Right renal pelvis (tissue), 4 donors: Measurements from ENCODE around the gene AMY2B. TPM values are rescaled to one million over a fixed set of nuclear protein-coding genes. Genes with fewer than 3 reads are reported as not detected.
"Not testable (repeated sequence)": the region's sequence is repeated elsewhere in the genome, so short reads cannot be mapped to it uniquely, and the experiment has no call there.

Source experiments
- DNase-seq, 4 donors: peaks; one replicate each; pipeline ENCODE4 v3.0.0-alpha.2; 2013; ENCODE audit warnings: low read depth in 4 of 4, low spot score in 3 of 4, missing footprints in 1 of 4
- polyA plus RNA-seq, 4 donors: library from polyadenylated mRNA; unstranded; fragments of 120-200 nt; gene quantifications; one replicate each; pipeline ENCODE4 v1.2.1, GENCODE V29; 2013; ENCODE audit not compliant: insufficient read length in 4 of 4

Gene AMY2B
- polyA plus RNA-seq = 10 to 100 TPM; 25.6 to 49.2 (median 30.4) TPM

GRCh38 chr1:103571289-103571688 is at the start of gene AMY2B:
AMY2B (plus strand) TSS chr1:103571589; CDS start chr1:103571603, 14 bp downstream.
- not testable (repeated sequence) for DNase-seq

- DNase-seq = no peak
Observed at GRCh38 chr1:103523346-103523745, 48.0 kb upstream of the AMY2B start.

GRCh38 chr1:103525114-103525606 is 46.2 kb upstream of the AMY2B start:
- peak; percentile 8 to 22 (median 20) for DNase-seq

- DNase-seq = peak; percentile 85 to 92 (median 90)
Observed at GRCh38 chr1:103525607-103526507, 45.5 kb upstream of the AMY2B start, which contains the start of gene RNPC3. RNPC3 (plus strand) TSS chr1:103525699; CDS start chr1:103526071, 372 bp downstream.

- DNase-seq = no peak
Observed at GRCh38 chr1:103527331-103527730, 44.1 kb upstream of the AMY2B start.

- no peak for DNase-seq
Observed at GRCh38 chr1:103529746-103530145, 41.6 kb upstream of the AMY2B start.

GRCh38 chr1:103538226-103538625 is 33.2 kb upstream of the AMY2B start:
- no peak for DNase-seq

- no peak for DNase-seq
Observed at GRCh38 chr1:103541431-103541830, 30.0 kb upstream of the AMY2B start.

GRCh38 chr1:103546496-103546895 is 24.9 kb upstream of the AMY2B start:
- DNase-seq = no peak

GRCh38 chr1:103547840-103548239 is 23.5 kb upstream of the AMY2B start:
- DNase-seq = no peak

GRCh38 chr1:103560427-103560826 is 11.0 kb upstream of the AMY2B start:
- DNase-seq = no peak

- not testable (repeated sequence) for DNase-seq
Observed at GRCh38 chr1:103561124-103561523, 10.3 kb upstream of the AMY2B start.

GRCh38 chr1:103561643-103562395 is 9.6 kb upstream of the AMY2B start:
- no peak for DNase-seq

GRCh38 chr1:103563056-103563455 is 8.3 kb upstream of the AMY2B start:
- DNase-seq = no peak

- DNase-seq = no peak
Observed at GRCh38 chr1:103569493-103569892, 1.9 kb upstream of the AMY2B start.

- DNase-seq = no peak
Observed at GRCh38 chr1:103576065-103576464, 4.7 kb downstream of the AMY2B start.

- DNase-seq = not testable (repeated sequence)
Observed at GRCh38 chr1:103576784-103577183, 5.4 kb downstream of the AMY2B start.

GRCh38 chr1:103582464-103582863 is 11.1 kb downstream of the AMY2B start:
- DNase-seq = no peak

- no peak for DNase-seq
Observed at GRCh38 chr1:103583887-103584286, 12.5 kb downstream of the AMY2B start.

- no peak for DNase-seq
Observed at GRCh38 chr1:103584537-103584936, 13.1 kb downstream of the AMY2B start.

- not testable (repeated sequence) for DNase-seq
Observed at GRCh38 chr1:103602740-103603139, 31.4 kb downstream of the AMY2B start.
